ENCODE measurements around the gene IRAK1.

DNA sequence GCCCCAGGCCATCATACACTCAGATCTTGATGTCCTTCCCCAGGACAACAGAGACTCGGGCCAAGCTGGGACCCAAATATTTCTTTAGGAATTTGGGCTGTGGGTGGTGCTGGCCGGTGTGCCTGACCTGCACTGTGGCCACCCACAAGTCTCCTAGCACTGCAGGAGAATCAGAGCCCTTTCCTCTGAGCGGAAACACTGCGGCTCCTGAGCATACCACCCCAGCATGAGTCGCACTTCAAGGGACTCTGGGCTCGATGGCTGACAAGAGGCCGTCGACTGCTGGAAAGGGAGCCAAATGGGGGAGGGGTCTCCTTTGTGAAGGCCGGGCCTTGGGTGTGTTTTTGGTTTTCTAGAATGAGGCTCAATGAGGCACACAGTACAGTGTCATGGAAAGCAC is 13.0 kb upstream of the IRAK1 start:
- TF ChIP-seq, protein P1, sequence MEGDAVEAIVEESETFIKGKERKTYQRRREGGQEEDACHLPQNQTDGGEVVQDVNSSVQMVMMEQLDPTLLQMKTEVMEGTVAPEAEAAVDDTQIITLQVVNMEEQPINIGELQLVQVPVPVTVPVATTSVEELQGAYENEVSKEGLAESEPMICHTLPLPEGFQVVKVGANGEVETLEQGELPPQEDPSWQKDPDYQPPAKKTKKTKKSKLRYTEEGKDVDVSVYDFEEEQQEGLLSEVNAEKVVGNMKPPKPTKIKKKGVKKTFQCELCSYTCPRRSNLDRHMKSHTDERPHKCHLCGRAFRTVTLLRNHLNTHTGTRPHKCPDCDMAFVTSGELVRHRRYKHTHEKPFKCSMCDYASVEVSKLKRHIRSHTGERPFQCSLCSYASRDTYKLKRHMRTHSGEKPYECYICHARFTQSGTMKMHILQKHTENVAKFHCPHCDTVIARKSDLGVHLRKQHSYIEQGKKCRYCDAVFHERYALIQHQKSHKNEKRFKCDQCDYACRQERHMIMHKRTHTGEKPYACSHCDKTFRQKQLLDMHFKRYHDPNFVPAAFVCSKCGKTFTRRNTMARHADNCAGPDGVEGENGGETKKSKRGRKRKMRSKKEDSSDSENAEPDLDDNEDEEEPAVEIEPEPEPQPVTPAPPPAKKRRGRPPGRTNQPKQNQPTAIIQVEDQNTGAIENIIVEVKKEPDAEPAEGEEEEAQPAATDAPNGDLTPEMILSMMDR (IDR thresholded peaks at IDR 0.05), result no peak
- no peak for TF ChIP-seq POLR2A (IDR thresholded peaks at IDR 0.05)

Data from esophagus squamous epithelium (tissue), 4 donors.